Kidney (tissue), 14 donors: ENCODE results near the gene KNSTRN. TPM values are rescaled to one million over a fixed set of nuclear protein-coding genes. Genes with fewer than 3 reads are reported as not detected.

Experiments used
- DNase-seq, 5 donors: peaks; one replicate each; pipeline ENCODE4 v3.0.0-alpha.2; 2013 to 2020
- FAIRE-seq: peaks from 2 replicates; lab custom pipeline; 2012; peaks lifted over from hg19 to GRCh38; lab: Jason Lieb, UNC
- H3K27ac ChIP-seq, 2 donors: one replicate each; pipeline ENCODE4 v1.7.0; 2013; ENCODE audit warnings: low read depth in 2 of 2, low read length in 2 of 2, inconsistent platforms in 1 of 2
- H3K27me3 ChIP-seq: one replicate; pipeline ENCODE4 v1.7.1; 2013; ENCODE audit warnings: low read length, inconsistent platforms; ENCODE audit not compliant: control insufficient read depth, insufficient read depth
- H3K36me3 ChIP-seq, 3 donors: one replicate each; pipeline versions ENCODE4 v1.7.0 to v1.7.1; 2013; ENCODE audit warnings: low read length in 3 of 3, control low read depth in 1 of 3, inconsistent platforms in 1 of 3; ENCODE audit not compliant: insufficient read depth in 3 of 3, control insufficient read depth in 2 of 3
- H3K4me1 ChIP-seq, 3 donors: one replicate each; pipeline versions ENCODE4 v1.7.0 to v1.7.1; 2013; ENCODE audit warnings: low read length in 3 of 3, inconsistent platforms in 1 of 3, low read depth in 1 of 3; ENCODE audit not compliant: control insufficient read depth in 2 of 3, insufficient read depth in 2 of 3
- H3K4me3 ChIP-seq, 3 donors: one replicate each; pipeline versions ENCODE4 v1.7.0 to v1.8.1; 2013; ENCODE audit warnings: low read length in 3 of 3, control low read depth in 1 of 3, inconsistent platforms in 1 of 3
- H3K9ac ChIP-seq, 3 donors: one replicate each; pipeline versions ENCODE4 v1.7.0 to v1.7.1; 2013; ENCODE audit warnings: low read length in 3 of 3, control low read depth in 1 of 3, inconsistent platforms in 1 of 3
- H3K9me3 ChIP-seq, 3 donors: one replicate each; pipeline versions ENCODE4 v1.7.0 to v1.7.1; 2013; ENCODE audit warnings: low read length in 3 of 3, control low read depth in 1 of 3, inconsistent platforms in 1 of 3; ENCODE audit not compliant: control insufficient read depth in 2 of 3, insufficient read depth in 1 of 3
- CTCF ChIP-seq: IDR thresholded peaks from 3 replicates; pipeline ENCODE4 v1.5.1; 2012; ENCODE audit warnings: mild to moderate bottlenecking, moderate library complexity, borderline replicate concordance; ENCODE audit not compliant: insufficient read depth; ENCODE audit errors: extremely low read depth
- intact Hi-C: fragments of 100-400 bp; cut with DNase I; formaldehyde crosslinking; loops from one replicate; pipeline ENCODE4 v1.11.1; 2022
- polyA plus RNA-seq: library from polyadenylated mRNA; stranded (reverse); fragments of 350-450 nt; fragmentation: Illumina TruSeq; extraction: RNeasy Lipid Tissue Mini Kit (QIAGEN cat#74804); gene quantifications from one replicate; pipeline ENCODE4 v1.2.3, GENCODE V29; 2014; ENCODE audit warnings: low read depth, low replicate concordance; ENCODE audit not compliant: insufficient read depth
- total RNA-seq: library from RNA; stranded (reverse); fragmentation: NEBNext Ultra II Directional; extraction: Animal tissue kit (Norgen Biotek cat#: 25700); gene quantifications from one replicate; pipeline ENCODE4 v1.2.1, GENCODE V29; 2021
- donor health status: control.
- donor health status: control.
- donor health status: control.
- donor health status: control.
- donor health status: control.
- donor health status: DM: yes; HTN: yes; CAD: no.
- donor health status: Normal renal cell carcinoma (clear cell type).

The KNSTRN gene
- total and polyA plus RNA-seq, 2 donors from 2014 or later, result 5.5 to 7.4 TPM

- H3K4me3 ChIP-seq, result no peak overlapping the region
- no peak overlapping the region for H3K27ac ChIP-seq
- peaks cover 0 to 13% (median 0%) of the 10 kb centered on the region in 3 donors for H3K4me1 ChIP-seq
- no peaks in the 10 kb centered on the region for H3K27me3 ChIP-seq
- peak in 1 of 5 donors; percentile 46 for DNase-seq
- no peak overlapping the region for H3K9ac ChIP-seq
- no peaks in the 10 kb centered on the region for H3K36me3 ChIP-seq
- no peak for FAIRE-seq
- no peaks in the 10 kb centered on the region for H3K9me3 ChIP-seq
- intact Hi-C loops, result no loop called here
- TF ChIP-seq CTCF, result peak; percentile 17
Measured at GRCh38 chr15:40354408-40355171, 27.9 kb upstream of the KNSTRN start.

GRCh38 chr15:40355976-40356585 lies 26.4 kb upstream of the KNSTRN start:
- no peak for TF ChIP-seq CTCF
- H3K27ac ChIP-seq, result no peak overlapping the region
- no peaks in the 10 kb centered on the region for H3K36me3 ChIP-seq
- intact Hi-C loops, result no loop called here
- peaks cover 0 to 13% (median 0%) of the 10 kb centered on the region in 3 donors for H3K4me1 ChIP-seq
- H3K4me3 ChIP-seq, result no peak overlapping the region
- no peak for FAIRE-seq
- H3K9ac ChIP-seq, result no peak overlapping the region
- no peaks in the 10 kb centered on the region for H3K9me3 ChIP-seq
- H3K27me3 ChIP-seq, result no peaks in the 10 kb centered on the region
- DNase-seq, result no peak

- H3K4me3 ChIP-seq, result no peak overlapping the region
Measured at GRCh38 chr15:40357246-40357645, 25.3 kb upstream of the KNSTRN start.

More at GRCh38 chr15:40357246-40357645, 25.3 kb upstream of the KNSTRN start:
- Histone ChIP-seq H3K27me3 (no peaks in the 10 kb centered on the region), H3K27ac (no peak overlapping the region), H3K36me3 (no peaks in the 10 kb centered on the region), H3K4me1 (peaks cover 0 to 13% (median 0%) of the 10 kb centered on the region in 3 donors), H3K9me3 (no peaks in the 10 kb centered on the region), H3K9ac (no peak overlapping the region)
- TF ChIP-seq CTCF, result no peak
- no peak for DNase-seq
- no peak for FAIRE-seq
- intact Hi-C loops, result no loop called here
